ENCODE measurements around the gene HAAO. TPM values are rescaled to one million over a fixed set of nuclear protein-coding genes. Genes with fewer than 3 reads are reported as not detected.

The HAAO gene
- total RNA-seq, 1 experiment from 2014 or later = 0.74 TPM

DNA sequence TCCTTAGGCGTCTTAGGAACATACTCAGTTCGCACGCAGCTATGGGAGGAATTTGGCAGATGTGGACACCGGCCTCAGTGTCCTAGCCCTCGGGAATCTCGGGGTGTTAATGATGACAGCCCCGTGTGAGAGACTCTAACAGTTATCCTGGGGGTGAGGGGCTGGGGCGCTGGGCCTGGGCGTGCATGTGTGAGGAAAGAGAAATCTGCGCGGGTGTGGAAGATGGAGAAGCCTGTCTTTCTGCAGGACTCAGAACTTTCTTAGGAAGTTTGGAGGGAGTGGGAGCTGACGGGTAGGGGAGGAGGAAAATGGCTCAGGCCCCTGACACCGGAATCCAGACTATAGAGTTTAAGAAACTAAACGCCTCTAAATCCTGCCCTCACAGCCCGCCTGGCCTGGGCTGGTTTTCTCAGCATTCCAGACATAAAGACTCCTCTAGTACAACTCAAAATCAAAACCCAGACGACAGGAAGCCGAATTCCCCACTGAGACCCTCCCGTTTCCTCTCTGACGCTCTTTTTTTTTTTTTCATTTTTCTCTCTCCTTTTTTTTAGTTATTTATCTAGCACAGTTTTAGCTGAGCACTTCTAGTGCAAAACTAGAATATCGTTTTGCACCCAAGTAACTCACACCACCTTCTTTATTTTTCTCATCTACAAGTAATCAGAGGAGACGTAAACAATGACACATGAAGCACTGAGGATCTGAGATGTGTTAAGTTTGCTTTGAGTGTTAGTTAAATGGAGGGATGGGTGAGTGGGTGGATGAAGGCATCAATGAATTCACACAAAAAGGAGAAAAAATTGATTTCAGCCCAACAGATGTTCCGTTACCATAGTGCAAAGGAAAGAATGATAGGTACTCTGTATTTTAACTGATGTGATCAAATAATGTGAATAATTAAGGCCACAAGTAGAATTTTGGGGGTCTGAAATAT is 1.2 kb upstream of the HAAO start:
- in situ Hi-C loops (cut with HindIII; ENCODE audit: low pct_unique_long_range_greater_than_20kb, low sequenced_read_pairs) = no loop called here
- POLR2A ChIA-PET = interaction anchor here (0.6 kb wide), 1 partner anchor 279 kb away, joined by 3 read pairs; no protein-coding TSS in a partner anchor
- CTCF ChIA-PET = interaction anchor here (0.5 to 0.7 kb wide), 3 partner anchors 17 to 68 kb away, joined by 4 to 17 read pairs (median 9); no protein-coding TSS in a partner anchor
- Histone ChIP-seq H3K27me3 (ENCODE audit: control insufficient read depth, insufficient read depth, low read length) (no peaks in the 10 kb centered on the region), H3K9me3 (ENCODE audit: control insufficient read depth, insufficient read depth, low read depth, low read length) (no peaks in the 10 kb centered on the region), H3K4me3 (ENCODE audit: low read depth in 2 of 2, low read length in 2 of 2) (no peak overlapping the region), H3K27ac (ENCODE audit: low read length) (no peak overlapping the region), H3K4me1 (ENCODE audit: control insufficient read depth, insufficient read depth, low read length) (no peaks in the 10 kb centered on the region), H3K36me3 (ENCODE audit: control insufficient read depth, insufficient read depth, low read length) (no peaks in the 10 kb centered on the region)
- no TSS peak for BruUV-seq (replicated peaks)
- DNase-seq (ENCODE audit: low read depth, low spot score) = no peak
- intact Hi-C loops (cut with micrococcal nuclease; ENCODE audit: unreplicated experiment) = no loop called here
- TF ChIP-seq TCF7L2 (IDR thresholded peaks at IDR 0.05; ENCODE audit: low read depth, low read length) (no peak), POLR2AphosphoS5 (IDR thresholded peaks at IDR 0.05; ENCODE audit: low read depth, low read length) (no peak), SIN3A (IDR thresholded peaks at IDR 0.05; ENCODE audit: borderline replicate concordance, insufficient read depth, low read depth, low read length) (no peak), REST (IDR thresholded peaks at IDR 0.05; ENCODE audit: insufficient read depth in 1 of 2, low read depth in 2 of 2, low read length in 1 of 2) (no peak)
- TF ChIP-seq, protein P1, sequence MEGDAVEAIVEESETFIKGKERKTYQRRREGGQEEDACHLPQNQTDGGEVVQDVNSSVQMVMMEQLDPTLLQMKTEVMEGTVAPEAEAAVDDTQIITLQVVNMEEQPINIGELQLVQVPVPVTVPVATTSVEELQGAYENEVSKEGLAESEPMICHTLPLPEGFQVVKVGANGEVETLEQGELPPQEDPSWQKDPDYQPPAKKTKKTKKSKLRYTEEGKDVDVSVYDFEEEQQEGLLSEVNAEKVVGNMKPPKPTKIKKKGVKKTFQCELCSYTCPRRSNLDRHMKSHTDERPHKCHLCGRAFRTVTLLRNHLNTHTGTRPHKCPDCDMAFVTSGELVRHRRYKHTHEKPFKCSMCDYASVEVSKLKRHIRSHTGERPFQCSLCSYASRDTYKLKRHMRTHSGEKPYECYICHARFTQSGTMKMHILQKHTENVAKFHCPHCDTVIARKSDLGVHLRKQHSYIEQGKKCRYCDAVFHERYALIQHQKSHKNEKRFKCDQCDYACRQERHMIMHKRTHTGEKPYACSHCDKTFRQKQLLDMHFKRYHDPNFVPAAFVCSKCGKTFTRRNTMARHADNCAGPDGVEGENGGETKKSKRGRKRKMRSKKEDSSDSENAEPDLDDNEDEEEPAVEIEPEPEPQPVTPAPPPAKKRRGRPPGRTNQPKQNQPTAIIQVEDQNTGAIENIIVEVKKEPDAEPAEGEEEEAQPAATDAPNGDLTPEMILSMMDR (IDR thresholded peaks at IDR 0.05) = no peak
- ATAC-seq = no peak

DNA sequence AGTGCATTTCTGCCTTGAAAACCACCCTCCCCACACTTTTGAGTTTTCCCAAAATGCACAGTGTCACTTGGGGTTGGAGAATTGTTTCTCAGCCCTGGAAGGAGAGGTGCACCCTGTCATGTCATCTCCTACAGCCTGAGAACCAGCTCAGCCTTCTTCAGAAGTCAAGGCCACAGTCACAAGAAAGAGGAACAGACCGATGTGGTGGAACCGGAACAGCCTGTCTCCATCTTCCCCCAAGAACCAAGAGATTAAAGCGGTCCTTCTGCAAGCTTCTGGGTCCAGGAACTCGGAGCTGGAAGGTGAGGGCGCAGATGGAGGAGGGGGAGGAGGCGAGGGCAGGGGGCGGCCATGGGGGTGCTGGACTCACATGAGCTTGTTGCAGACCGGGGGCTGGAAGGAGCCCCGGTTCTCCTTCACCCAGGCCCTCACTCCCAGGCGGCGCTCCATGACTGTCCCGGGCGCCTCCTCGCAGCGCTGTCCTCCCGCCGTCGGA is 248 bp downstream of the HAAO start:
- no peaks in the 10 kb centered on the region for H3K36me3 ChIP-seq (ENCODE audit: control insufficient read depth, insufficient read depth, low read length)
- H3K9me3 ChIP-seq (ENCODE audit: control insufficient read depth, insufficient read depth, low read depth, low read length) = no peaks in the 10 kb centered on the region
- DNase-seq (ENCODE audit: low read depth, low spot score) (no peak), ATAC-seq (peak; percentile 64)
- intact Hi-C loops (cut with micrococcal nuclease; ENCODE audit: unreplicated experiment) = no loop called here
- in situ Hi-C loops (cut with HindIII; ENCODE audit: low pct_unique_long_range_greater_than_20kb, low sequenced_read_pairs) = no loop called here
- BruUV-seq (replicated peaks) = no TSS peak
- ChIA-PET CTCF (no interaction called here), POLR2A (no interaction called here)
- no peak overlapping the region for H3K27ac ChIP-seq (ENCODE audit: low read length)
- H3K4me3 ChIP-seq (ENCODE audit: low read depth in 2 of 2, low read length in 2 of 2) = peak overlapping the region; percentile 41 to 49
- TF ChIP-seq TCF7L2 (IDR thresholded peaks at IDR 0.05; ENCODE audit: low read depth, low read length) = no peak
- TF ChIP-seq, protein P1 (IDR thresholded peaks at IDR 0.05) = no peak
- no peak for TF ChIP-seq POLR2AphosphoS5 (IDR thresholded peaks at IDR 0.05; ENCODE audit: low read depth, low read length)
- no peak for TF ChIP-seq SIN3A (IDR thresholded peaks at IDR 0.05; ENCODE audit: borderline replicate concordance, insufficient read depth, low read depth, low read length)
- TF ChIP-seq REST (IDR thresholded peaks at IDR 0.05; ENCODE audit: insufficient read depth in 1 of 2, low read depth in 2 of 2, low read length in 1 of 2) = no peak
- no peaks in the 10 kb centered on the region for H3K27me3 ChIP-seq (ENCODE audit: control insufficient read depth, insufficient read depth, low read length)
- H3K4me1 ChIP-seq (ENCODE audit: control insufficient read depth, insufficient read depth, low read length) = no peaks in the 10 kb centered on the region
